GM11168 (cell line): Measurements from ENCODE around the gene RNF20.
"Not testable (repeated sequence)": the region's sequence is repeated elsewhere in the genome, so short reads cannot be mapped to it uniquely, and the experiment has no call there.

Source experiments
- in situ Hi-C: fragments of 300-500 bp; cut with MboI; formaldehyde crosslinking; loops from one replicate; pipeline ENCODE4 v1.12.0; 2022; ENCODE audit warnings: low sequenced_read_pairs; ENCODE audit not compliant: unreplicated experiment

Gene RNF20, protein sequence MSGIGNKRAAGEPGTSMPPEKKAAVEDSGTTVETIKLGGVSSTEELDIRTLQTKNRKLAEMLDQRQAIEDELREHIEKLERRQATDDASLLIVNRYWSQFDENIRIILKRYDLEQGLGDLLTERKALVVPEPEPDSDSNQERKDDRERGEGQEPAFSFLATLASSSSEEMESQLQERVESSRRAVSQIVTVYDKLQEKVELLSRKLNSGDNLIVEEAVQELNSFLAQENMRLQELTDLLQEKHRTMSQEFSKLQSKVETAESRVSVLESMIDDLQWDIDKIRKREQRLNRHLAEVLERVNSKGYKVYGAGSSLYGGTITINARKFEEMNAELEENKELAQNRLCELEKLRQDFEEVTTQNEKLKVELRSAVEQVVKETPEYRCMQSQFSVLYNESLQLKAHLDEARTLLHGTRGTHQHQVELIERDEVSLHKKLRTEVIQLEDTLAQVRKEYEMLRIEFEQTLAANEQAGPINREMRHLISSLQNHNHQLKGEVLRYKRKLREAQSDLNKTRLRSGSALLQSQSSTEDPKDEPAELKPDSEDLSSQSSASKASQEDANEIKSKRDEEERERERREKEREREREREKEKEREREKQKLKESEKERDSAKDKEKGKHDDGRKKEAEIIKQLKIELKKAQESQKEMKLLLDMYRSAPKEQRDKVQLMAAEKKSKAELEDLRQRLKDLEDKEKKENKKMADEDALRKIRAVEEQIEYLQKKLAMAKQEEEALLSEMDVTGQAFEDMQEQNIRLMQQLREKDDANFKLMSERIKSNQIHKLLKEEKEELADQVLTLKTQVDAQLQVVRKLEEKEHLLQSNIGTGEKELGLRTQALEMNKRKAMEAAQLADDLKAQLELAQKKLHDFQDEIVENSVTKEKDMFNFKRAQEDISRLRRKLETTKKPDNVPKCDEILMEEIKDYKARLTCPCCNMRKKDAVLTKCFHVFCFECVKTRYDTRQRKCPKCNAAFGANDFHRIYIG

DNA sequence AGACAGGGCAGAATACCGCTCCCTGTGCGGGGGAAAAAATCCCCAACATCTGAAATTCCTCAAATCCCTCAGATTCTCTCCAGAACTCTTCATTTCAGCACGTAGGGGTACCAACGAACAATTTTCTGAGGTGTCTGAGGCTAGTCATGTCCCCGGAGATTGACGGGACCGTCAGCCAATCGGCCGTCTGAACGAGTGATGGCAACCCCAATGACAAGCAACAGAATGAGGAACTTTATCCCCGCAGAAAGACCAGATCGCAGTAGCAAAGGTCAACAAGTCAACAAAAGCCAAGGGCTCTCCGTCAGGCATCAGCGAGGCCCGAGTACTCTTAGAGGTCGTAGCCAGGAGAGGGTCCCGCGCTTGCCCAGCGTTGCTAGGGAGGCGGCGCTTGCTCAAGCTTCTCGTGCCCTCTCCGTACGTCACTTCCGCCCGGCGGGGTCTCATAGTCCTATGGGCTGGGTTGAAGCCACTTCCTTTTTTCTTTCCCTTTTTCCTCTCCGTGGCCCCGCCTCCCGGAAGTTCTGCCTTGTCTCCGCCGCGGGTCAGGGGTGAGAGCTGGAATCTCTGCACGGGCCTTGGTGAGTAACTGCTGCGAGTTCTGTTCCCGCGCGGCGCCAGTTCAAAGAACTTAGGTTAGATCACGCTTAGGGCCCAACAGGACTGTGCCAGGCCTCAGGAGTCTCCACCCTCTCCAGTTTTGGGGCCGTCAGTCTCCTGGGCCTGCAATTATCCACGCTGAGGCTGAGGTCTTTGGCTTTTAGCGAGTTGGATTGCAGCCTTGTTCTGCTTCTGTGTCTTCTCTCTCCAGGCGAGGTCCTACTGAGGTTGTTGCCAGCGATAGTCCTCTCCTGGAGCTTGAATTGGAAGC, at the start of gene RNF20:
RNF20 (plus strand) TSS at position 520 of the 871 bp plus-strand sequence. CDS start 1,571 bp downstream, outside the sequence.
- in situ Hi-C loops = loop anchor here (5.0 kb wide), 1 partner anchor 81 kb away; no protein-coding TSS in a partner anchor

DNA sequence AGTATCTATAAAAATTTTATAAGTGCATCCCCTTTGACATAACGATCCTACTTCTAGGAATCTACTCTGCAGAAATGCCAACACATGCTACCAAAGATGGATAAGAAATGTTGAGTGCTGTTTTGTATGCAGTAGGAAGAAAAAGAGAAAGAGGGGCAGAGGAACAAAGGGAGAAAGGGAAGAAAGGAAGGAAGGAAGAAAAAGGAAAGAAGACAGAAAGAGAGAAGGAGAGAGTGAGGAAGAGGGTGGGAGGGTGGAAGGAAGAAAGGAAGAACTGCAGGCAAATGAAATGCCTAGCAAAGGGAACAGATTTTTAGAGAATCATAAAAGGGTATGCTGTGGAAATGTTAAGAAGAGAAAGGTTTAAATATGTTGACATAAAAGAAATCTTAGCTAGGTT, 49.6 kb upstream of the RNF20 start:
- in situ Hi-C loops = no loop called here

DNA sequence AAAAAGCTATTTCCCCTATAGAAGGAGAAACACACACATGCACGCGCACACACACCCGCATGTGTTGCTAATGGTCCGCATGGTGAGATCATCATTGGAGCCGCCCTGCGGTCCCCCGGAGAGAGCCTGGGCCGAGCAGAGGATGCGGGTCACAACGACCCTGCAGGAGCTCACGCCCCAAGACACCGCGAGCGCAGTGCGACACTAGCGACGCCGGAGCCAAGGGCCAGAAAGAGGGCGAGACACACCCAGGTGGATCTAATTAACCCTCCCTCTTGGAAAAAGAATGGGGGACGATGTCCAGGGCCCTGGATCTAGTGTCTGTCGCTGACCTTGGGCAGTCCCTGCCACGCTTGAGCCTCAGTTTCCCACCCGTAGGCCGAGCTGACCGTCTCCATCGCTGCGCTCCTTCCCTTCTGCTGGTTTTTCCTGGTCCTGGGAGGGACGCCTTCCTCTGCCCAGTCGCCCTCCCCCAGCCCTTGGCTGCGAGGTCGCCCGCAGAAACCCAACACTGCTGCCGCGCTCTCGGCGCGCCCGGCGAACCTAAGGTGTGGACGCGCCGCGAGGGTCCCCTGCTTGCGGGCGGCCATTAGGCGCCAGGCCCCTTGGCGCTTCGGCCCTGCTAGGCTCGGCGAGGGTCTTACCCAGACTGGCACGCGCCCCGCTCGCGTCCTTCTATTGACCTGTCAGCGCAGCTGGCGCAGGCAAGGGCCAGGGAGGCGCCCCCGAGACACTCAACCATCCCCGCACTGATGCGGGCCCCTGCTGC, 47.5 kb upstream of the RNF20 start:
- in situ Hi-C loops = no loop called here

DNA sequence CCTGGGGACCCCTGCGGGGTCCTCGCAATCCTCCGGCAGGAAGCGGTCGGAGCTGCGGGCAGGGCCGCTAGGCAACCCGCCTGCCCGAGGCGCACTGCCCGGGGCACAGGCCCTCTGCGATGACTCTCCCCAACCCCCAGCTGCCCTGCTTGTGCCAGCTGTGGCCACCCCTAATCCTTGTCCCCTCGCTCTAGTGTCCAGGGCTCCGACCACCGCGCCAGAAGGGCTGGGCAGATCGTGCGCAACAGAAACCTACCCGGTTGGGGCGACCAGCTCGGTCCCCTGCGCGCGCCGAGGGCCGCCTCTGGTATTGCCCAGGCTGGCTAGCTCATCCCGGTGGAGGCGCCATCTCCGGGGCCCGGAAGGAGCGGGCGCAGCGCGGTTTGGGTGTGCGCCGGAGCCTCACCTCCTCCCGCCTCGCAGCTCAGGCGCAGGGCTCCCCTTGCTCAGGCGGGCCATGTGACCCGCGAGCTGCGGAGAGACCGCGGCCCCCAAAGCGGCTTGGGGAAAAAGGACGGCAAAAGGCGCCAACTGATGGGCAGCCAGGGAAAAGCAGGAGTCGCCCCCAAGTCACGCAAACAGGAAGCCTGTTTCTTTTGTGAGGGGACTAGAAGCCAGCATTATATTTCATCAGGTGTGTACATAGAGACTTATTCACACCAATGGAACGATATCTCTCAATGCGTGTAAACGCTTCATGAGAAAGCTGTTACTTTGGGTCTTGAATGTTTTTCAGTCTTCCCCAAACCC, 46.8 kb upstream of the RNF20 start:
- in situ Hi-C loops = no loop called here

DNA sequence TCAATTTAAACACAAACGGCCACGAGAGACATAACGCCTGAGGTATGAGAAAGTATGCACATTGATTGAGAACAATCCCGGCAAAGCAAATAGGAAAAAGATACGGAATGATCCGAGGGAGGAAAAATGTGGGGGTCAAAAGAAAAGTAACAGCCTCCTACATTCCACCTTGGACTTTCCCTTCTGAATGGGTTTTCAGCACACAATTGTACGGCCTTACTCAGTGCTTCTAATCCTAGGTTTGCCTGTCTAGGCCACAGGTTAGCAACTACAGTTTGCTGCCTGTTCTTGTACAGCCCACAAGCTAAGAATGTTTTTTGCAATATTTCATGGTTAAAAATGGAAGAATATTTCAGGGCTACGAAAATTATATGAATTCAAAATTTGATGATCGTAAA, 46.2 kb upstream of the RNF20 start:
- in situ Hi-C loops = no loop called here

DNA sequence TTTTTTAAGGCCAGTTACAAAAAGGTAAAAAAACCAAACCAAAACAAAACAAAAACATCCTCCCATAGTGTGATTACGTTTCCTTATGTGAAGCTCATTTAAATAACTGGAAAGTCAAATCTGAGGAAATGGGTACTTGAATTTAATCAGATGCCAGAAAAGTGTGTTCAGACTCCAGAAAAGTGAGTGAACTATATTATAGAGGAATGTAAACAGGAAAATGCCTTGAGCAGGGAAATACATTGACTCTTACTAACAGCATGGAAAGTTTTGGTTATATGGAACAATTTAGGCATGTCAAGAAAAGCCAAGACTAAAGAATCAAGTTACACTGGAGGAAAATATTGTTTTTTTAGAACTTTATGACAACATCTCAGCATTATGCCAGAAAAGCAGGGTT, 37.8 kb upstream of the RNF20 start:
- in situ Hi-C loops = no loop called here

DNA sequence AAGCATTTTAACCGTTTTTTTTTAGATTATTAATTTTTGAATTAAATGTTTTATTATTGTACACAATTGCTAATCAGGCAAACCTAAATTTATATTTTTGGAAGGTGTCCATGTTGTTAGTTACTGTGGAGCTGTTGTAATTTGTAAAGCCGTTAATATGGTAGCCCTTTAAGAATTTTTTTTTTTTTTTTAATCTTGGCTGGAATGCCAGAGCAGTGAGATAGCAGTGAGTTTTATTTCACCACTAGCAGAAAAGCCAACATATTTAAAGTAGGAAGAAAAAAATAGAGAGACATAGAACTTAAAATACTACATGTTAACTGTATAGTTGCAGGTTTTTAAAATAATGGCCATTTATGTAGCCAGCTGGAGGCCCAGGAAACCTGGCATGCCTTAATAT, 35.3 kb upstream of the RNF20 start:
- in situ Hi-C loops = no loop called here

DNA sequence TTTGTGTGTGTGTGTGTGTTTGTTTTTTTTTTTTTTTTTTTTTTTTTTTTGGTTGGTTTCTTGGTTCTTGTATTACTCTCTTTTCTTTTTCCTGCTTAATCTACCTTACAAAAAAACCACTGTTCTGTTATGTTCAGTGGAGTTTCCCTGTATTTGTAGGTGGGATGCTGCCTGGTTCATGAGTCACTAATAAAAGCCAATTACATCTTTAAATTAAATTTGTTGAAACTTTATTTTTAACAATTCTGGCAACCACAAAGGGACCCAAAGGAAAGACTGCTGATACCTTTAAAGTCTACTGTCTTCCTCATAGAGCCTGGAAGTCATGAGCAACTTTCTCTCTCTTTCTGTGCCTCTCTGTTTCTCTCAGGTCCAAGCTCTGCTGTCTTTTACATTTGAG, 29.5 kb upstream of the RNF20 start:
- in situ Hi-C loops = no loop called here

DNA sequence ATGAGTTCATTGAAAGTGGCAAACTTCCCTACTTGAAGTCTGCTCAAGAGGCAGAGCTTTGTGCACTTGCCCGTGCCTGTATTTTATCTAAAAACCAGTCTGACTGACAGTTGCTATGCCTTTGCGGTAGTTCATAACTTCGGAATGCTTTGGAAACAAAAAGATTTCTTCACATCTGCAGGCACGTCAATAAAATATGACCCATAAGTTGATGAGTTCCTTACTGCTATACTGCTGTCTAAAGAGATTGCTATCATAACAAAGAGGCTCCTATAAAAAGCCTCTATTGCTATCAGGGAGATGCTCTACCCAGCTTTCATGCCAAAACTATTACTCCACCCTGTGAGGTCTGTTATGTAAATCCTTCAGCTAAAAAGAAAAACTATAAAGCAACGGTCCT, 25.4 kb upstream of the RNF20 start:
- in situ Hi-C loops = no loop called here

DNA sequence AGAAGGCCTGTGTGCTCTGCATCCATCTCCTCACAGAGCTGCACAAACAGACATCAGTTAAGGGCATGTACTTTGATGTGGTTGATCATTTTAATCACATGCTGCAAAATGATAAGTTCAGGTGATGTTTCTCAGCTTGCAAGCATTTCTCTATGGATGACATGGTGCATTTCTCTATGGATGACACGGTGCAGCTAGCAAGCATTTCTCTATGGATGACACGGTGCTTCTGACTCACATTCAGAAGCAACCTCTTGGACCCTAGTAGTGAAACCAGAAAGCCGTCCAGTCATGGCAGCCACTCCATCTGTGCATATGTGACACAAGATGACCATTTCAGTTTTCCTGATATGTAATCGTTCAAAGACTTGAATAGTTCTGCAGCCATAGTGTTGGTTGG, 24.1 kb upstream of the RNF20 start:
- in situ Hi-C loops = no loop called here

DNA sequence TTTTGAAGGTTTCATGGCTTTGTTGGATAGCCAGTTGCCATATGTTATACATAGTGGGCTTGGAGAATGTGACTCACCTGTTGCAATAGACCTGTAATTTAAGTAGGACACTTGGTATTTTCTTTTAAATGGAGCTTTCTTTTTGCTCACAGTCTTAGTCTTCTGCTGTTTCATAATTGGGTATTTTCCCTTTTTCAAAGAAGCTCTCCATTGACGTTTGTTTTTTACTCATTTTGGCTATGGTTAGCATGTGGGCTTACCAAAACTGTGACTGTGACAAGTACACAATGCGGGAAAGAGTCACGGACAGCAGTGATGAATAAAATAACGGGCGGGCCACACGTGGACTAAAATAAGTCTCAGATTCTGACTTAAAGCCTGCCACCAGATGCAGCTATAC, 23.2 kb upstream of the RNF20 start:
- in situ Hi-C loops = no loop called here

DNA sequence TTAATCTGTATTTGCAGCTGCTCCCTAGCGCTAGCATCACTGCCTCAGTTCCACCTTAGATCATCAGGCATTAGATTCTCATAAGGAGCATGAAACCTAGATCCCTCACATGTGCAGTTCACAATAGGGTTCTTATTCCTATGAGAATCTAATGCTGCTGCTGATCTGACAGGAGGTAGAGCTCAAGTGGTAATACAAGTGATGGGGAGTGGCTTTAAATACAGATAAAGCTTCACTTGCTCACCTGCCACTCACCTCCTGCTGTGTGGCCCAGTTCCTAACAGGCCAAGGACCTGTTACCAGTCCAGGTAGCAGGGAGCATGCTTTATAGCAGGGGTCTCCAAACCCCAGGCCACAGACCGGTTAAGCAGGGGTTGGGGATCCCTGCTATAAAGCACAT, 22.6 kb upstream of the RNF20 start:
- in situ Hi-C loops = no loop called here

DNA sequence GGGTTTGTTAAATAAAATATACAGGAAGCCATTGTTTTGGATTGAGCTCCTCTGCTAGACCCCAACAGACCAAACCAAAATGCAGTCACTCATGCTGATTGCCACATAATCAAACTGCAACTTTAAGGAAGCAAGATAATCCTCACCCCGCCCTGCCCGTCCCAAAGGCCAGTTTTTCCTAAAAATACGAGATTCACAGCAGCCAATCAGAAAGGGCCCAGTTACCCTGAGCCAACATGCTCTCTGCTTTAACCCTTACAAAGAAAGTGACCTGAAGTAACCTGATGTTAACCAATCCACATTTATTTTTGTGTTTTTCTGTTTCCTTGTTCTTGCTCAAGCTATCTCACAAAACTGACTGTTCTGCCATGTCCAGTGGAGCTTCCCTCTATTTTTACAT, 21.5 kb upstream of the RNF20 start:
- in situ Hi-C loops = no loop called here

DNA sequence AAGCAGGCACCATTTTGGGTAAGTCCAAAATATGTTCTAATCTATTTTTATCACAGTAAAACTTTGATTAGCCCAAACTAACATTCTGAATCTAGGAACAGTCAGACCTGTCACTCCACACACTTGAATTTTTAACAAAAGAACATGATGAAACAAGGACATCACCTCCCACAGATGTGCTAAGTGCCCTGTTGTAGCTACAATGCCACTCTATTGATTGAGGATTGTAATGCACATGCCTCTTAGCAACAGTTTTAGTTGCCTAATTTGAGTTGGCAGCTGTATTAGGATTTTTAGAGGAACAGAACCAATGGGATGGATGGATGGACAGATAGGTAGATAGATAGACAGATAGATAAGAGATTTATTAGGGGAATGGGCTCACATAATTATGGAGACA, 20.3 kb upstream of the RNF20 start:
- in situ Hi-C loops = no loop called here

DNA sequence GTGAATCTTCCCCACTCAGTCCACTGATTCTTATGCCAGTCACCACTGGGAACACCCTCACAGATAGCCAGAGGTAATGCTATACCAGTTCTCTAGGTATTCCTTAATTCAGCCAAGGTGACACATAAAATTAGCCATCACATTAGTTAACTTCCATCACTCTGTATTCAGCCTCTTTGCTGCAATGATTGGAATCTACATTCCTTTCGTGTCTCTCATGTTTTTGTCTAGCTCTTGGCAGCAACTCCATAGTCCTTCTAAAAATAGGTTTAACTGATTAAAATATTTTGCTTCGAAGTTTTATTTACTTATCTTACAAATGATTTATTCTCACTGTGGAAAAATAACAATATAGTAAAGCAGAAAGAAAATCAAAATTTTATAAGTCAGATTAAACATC, 19.6 kb upstream of the RNF20 start:
- in situ Hi-C loops = no loop called here

DNA sequence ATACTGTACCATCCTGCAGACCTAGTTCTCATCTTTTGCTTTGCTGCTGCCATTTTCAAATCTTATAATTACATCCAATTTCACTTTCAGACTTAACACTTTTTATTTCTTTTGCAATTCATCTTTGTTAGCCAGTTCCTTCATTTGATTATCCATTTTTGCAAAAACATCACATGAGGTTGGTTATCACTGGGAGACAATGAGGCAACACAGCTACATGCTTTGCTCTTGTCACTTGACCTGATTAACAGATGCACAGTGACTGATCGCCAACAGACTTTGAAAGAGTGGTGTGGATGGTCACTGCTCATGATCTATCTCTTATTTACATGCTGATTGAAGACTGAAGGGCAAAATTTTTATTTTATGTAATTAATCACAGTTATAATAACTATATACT, 17.0 kb upstream of the RNF20 start:
- in situ Hi-C loops = no loop called here

DNA sequence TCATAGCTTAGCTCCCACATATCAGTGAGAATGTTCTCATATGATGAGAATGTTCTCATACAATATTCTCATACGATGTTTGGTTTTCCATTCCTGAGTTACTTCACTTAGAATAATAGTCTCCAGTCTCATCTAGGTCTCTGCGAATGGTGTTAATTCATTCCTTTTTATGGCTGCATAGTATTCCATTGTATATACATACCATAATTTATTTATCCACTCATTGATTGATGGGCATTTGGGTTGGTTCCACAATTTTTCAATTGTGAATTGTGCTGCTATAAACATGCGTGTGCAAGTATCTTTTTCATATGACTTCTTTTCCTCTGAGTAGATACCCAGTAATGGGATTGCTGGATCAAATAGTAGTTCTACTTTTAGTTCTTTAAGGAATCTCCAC, 15.2 kb upstream of the RNF20 start:
- in situ Hi-C loops = not testable (repeated sequence)

DNA sequence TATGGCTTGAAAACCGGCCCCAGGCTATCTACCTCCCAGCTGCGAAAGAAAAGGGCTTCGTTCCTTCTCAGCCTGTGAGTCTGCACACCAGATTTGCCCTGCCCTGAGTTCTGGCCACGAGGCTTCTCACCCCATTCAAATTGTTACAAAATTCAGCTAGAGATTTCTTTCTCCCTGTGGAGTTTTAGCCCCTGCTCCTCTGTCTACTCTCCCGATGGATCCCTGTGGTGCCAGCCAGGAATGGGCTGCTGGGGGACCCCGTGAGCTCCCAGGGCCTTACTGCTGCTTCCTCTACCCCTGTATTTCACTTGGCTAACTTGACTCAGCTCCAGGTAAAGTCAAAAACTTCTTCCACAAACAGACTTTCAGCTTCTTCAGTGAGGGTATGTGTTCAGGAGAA, 9.3 kb upstream of the RNF20 start:
- in situ Hi-C loops = no loop called here

DNA sequence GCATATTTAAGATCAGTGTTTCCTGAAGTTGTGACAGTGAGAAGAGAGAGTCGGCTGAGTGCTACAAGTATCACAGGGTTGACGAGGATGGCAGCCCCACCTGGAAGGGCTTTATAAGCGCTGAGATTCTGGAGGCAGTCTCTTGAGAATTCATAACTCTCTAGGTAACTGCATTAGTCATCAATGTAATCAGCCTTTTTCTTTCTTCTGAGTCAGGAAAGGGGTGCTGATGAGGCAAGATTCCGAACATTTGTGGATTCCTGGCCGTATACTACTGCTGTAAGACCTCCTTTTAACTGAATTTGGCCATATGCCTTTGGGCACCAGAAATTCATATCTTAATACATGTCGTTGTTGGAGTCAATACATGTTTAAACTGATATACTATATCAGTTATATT, 6.6 kb upstream of the RNF20 start:
- in situ Hi-C loops = no loop called here
